Measurements from ENCODE around the gene SH3GL3.
A peak's percentile ranks its signal among the peaks of the same experiment; 100 is the strongest.

SH3GL3 gene

GRCh38 chr15:83446417-83446816, 724 bp upstream of the SH3GL3 start:
- H2BK5ac ChIP-seq (ENCODE audit: low read depth, low read length, poor library complexity) = no peak overlapping the region
- peak overlapping the region; percentile 33 for H3K23ac ChIP-seq (ENCODE audit: low read length)
- WGBS (ENCODE audit: extremely low coverage, insufficient coverage, insufficient read length) = no CpG with 5 or more reads among the region's 14 CpGs
- no peak overlapping the region for H2BK120ac ChIP-seq (ENCODE audit: insufficient read depth, low read length, poor library complexity)
- H2AFZ ChIP-seq (ENCODE audit: insufficient read depth, low read length, poor library complexity) = no peak overlapping the region
- H3K36me3 ChIP-seq (ENCODE audit: control insufficient read depth in 1 of 2, insufficient read depth in 2 of 2, low read length in 2 of 2) = no peaks in the 10 kb centered on the region
- no peak overlapping the region for H3K27ac ChIP-seq (ENCODE audit: low read depth, low read length)
- no peak overlapping the region for H3K18ac ChIP-seq (ENCODE audit: low read length)
- H3K14ac ChIP-seq (ENCODE audit: low read length) = no peak overlapping the region
- H2AK5ac ChIP-seq (ENCODE audit: low read length) = no peak overlapping the region
- H3K79me2 ChIP-seq (ENCODE audit: control insufficient read depth, insufficient read depth, low read length, poor library complexity) = no peaks in the 10 kb centered on the region
- no peaks in the 10 kb centered on the region for H3K9me3 ChIP-seq (ENCODE audit: insufficient read depth, low read depth, low read length)
- no peak overlapping the region for H3K4ac ChIP-seq (ENCODE audit: low read depth, low read length)
- no peak overlapping the region for H3K9ac ChIP-seq (ENCODE audit: low read length)
- no peak overlapping the region for H4K91ac ChIP-seq (ENCODE audit: low read depth, low read length)
- H2BK12ac ChIP-seq (ENCODE audit: low read length) = no peak overlapping the region
- H3K79me1 ChIP-seq (ENCODE audit: low read length) = peaks cover 2% of the 10 kb centered on the region
- no peak overlapping the region for H4K12ac ChIP-seq (ENCODE audit: low read depth, low read length)
- no peak overlapping the region for H4K8ac ChIP-seq (ENCODE audit: low read depth, low read length)
- no peaks in the 10 kb centered on the region for H3K27me3 ChIP-seq (ENCODE audit: insufficient read depth, low read length)
- DNase-seq = no peak
- no peak overlapping the region for H3K4me3 ChIP-seq (ENCODE audit: low read depth, low read length)
- peak overlapping the region; percentile 84 for H3K4me2 ChIP-seq (ENCODE audit: low read length)
- peaks cover 10 to 11% of the 10 kb centered on the region in 2 experiments for H3K4me1 ChIP-seq (ENCODE audit: control insufficient read depth in 1 of 2, insufficient read depth in 2 of 2, low read length in 2 of 2)

- Histone ChIP-seq H3K27ac (ENCODE audit: low read depth, low read length) (no peak overlapping the region), H3K4me3 (ENCODE audit: low read depth, low read length) (no peak overlapping the region), H4K12ac (ENCODE audit: low read depth, low read length) (no peak overlapping the region), H3K27me3 (ENCODE audit: insufficient read depth, low read length) (no peaks in the 10 kb centered on the region), H3K9ac (ENCODE audit: low read length) (no peak overlapping the region), H4K8ac (ENCODE audit: low read depth, low read length) (no peak overlapping the region), H3K36me3 (ENCODE audit: control insufficient read depth in 1 of 2, insufficient read depth in 2 of 2, low read length in 2 of 2) (no peaks in the 10 kb centered on the region), H3K18ac (ENCODE audit: low read length) (no peak overlapping the region), H3K14ac (ENCODE audit: low read length) (no peak overlapping the region), H2BK12ac (ENCODE audit: low read length) (no peak overlapping the region), H2AK5ac (ENCODE audit: low read length) (no peak overlapping the region), H3K79me2 (ENCODE audit: control insufficient read depth, insufficient read depth, low read length, poor library complexity) (no peaks in the 10 kb centered on the region), H3K9me3 (ENCODE audit: insufficient read depth, low read depth, low read length) (no peaks in the 10 kb centered on the region), H2BK5ac (ENCODE audit: low read depth, low read length, poor library complexity) (no peak overlapping the region), H2AFZ (ENCODE audit: insufficient read depth, low read length, poor library complexity) (no peak overlapping the region), H3K4me2 (ENCODE audit: low read length) (no peak overlapping the region), H2BK120ac (ENCODE audit: insufficient read depth, low read length, poor library complexity) (no peak overlapping the region), H3K4me1 (ENCODE audit: control insufficient read depth in 1 of 2, insufficient read depth in 2 of 2, low read length in 2 of 2) (peaks cover 6 to 7% of the 10 kb centered on the region in 2 experiments), H3K79me1 (ENCODE audit: low read length) (no peaks in the 10 kb centered on the region), H3K23ac (ENCODE audit: low read length) (no peak overlapping the region), H3K4ac (ENCODE audit: low read depth, low read length) (no peak overlapping the region), H4K91ac (ENCODE audit: low read depth, low read length) (no peak overlapping the region)
- DNase-seq = no peak
- WGBS (ENCODE audit: extremely low coverage, insufficient coverage, insufficient read length) = no CpG with 5 or more reads among the region's 3 CpGs
Observed at GRCh38 chr15:83449250-83449671, 2.1 kb downstream of the SH3GL3 start.

- H3K4me3 ChIP-seq (ENCODE audit: low read depth, low read length) = no peak overlapping the region
- H3K4me1 ChIP-seq (ENCODE audit: control insufficient read depth in 1 of 2, insufficient read depth in 2 of 2, low read length in 2 of 2) = peaks cover 6 to 7% of the 10 kb centered on the region in 2 experiments
- H3K27ac ChIP-seq (ENCODE audit: low read depth, low read length) = no peak overlapping the region
- H4K8ac ChIP-seq (ENCODE audit: low read depth, low read length) = no peak overlapping the region
- H3K4me2 ChIP-seq (ENCODE audit: low read length) = no peak overlapping the region
- H3K4ac ChIP-seq (ENCODE audit: low read depth, low read length) = no peak overlapping the region
- no peak overlapping the region for H4K12ac ChIP-seq (ENCODE audit: low read depth, low read length)
- no peak overlapping the region for H4K91ac ChIP-seq (ENCODE audit: low read depth, low read length)
- no peak overlapping the region for H2AK5ac ChIP-seq (ENCODE audit: low read length)
- WGBS (ENCODE audit: extremely low coverage, insufficient coverage, insufficient read length) = no CpG with 5 or more reads among the region's 3 CpGs
- no peaks in the 10 kb centered on the region for H3K36me3 ChIP-seq (ENCODE audit: control insufficient read depth in 1 of 2, insufficient read depth in 2 of 2, low read length in 2 of 2)
- H3K18ac ChIP-seq (ENCODE audit: low read length) = no peak overlapping the region
- no peaks in the 10 kb centered on the region for H3K79me2 ChIP-seq (ENCODE audit: control insufficient read depth, insufficient read depth, low read length, poor library complexity)
- H3K23ac ChIP-seq (ENCODE audit: low read length) = no peak overlapping the region
- no peaks in the 10 kb centered on the region for H3K27me3 ChIP-seq (ENCODE audit: insufficient read depth, low read length)
- no peak overlapping the region for H3K14ac ChIP-seq (ENCODE audit: low read length)
- H2BK12ac ChIP-seq (ENCODE audit: low read length) = no peak overlapping the region
- no peak overlapping the region for H2BK120ac ChIP-seq (ENCODE audit: insufficient read depth, low read length, poor library complexity)
- H3K9ac ChIP-seq (ENCODE audit: low read length) = no peak overlapping the region
- H2AFZ ChIP-seq (ENCODE audit: insufficient read depth, low read length, poor library complexity) = no peak overlapping the region
- no peaks in the 10 kb centered on the region for H3K79me1 ChIP-seq (ENCODE audit: low read length)
- no peak overlapping the region for H2BK5ac ChIP-seq (ENCODE audit: low read depth, low read length, poor library complexity)
- no peak for DNase-seq
- H3K9me3 ChIP-seq (ENCODE audit: insufficient read depth, low read depth, low read length) = no peaks in the 10 kb centered on the region
Observed at GRCh38 chr15:83449937-83450506, 2.9 kb downstream of the SH3GL3 start.

DNA sequence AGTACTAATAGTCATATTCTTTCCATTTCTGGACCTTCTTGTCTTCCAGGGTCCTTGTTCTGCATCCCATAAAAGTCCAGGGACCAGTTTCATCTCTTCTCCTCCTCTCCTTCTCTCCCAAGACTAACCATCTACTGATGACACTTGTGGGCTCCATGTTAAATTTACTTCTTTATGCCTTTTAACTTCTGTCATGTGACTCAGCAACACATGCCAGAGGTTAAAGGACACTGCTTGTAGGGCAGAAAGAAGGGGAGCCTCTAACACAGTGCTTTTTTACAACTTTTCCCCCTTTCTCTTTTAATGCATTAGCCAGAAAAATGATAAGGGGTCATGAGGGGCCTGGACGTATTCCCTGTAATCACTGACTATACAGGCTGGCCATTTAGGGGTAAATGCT, 10.0 kb downstream of the SH3GL3 start:
- Histone ChIP-seq H3K9ac (ENCODE audit: low read length) (no peak overlapping the region), H3K27me3 (ENCODE audit: insufficient read depth, low read length) (no peaks in the 10 kb centered on the region), H3K4me2 (ENCODE audit: low read length) (no peak overlapping the region), H3K4ac (ENCODE audit: low read depth, low read length) (no peak overlapping the region), H3K36me3 (ENCODE audit: control insufficient read depth in 1 of 2, insufficient read depth in 2 of 2, low read length in 2 of 2) (no peaks in the 10 kb centered on the region), H2BK120ac (ENCODE audit: insufficient read depth, low read length, poor library complexity) (no peak overlapping the region), H3K79me2 (ENCODE audit: control insufficient read depth, insufficient read depth, low read length, poor library complexity) (no peaks in the 10 kb centered on the region), H2BK5ac (ENCODE audit: low read depth, low read length, poor library complexity) (no peak overlapping the region), H3K27ac (ENCODE audit: low read depth, low read length) (no peak overlapping the region), H3K18ac (ENCODE audit: low read length) (no peak overlapping the region), H2BK12ac (ENCODE audit: low read length) (no peak overlapping the region), H2AFZ (ENCODE audit: insufficient read depth, low read length, poor library complexity) (no peak overlapping the region), H3K9me3 (ENCODE audit: insufficient read depth, low read depth, low read length) (no peaks in the 10 kb centered on the region), H3K4me1 (ENCODE audit: control insufficient read depth in 1 of 2, insufficient read depth in 2 of 2, low read length in 2 of 2) (peaks cover 0 to 3% of the 10 kb centered on the region in 2 experiments), H2AK5ac (ENCODE audit: low read length) (no peak overlapping the region), H3K79me1 (ENCODE audit: low read length) (no peaks in the 10 kb centered on the region), H3K4me3 (ENCODE audit: low read depth, low read length) (no peak overlapping the region), H4K91ac (ENCODE audit: low read depth, low read length) (no peak overlapping the region), H4K8ac (ENCODE audit: low read depth, low read length) (no peak overlapping the region), H4K12ac (ENCODE audit: low read depth, low read length) (no peak overlapping the region), H3K23ac (ENCODE audit: low read length) (no peak overlapping the region), H3K14ac (ENCODE audit: low read length) (no peak overlapping the region)
- WGBS (ENCODE audit: extremely low coverage, insufficient coverage, insufficient read length) = no CpG with 5 or more reads among the region's 1 CpG
- no peak for DNase-seq

Measured in trophoblast cell (in vitro differentiated cells and primary cell).